GM21717 (cell line): ENCODE measurements around the gene NR2F1.

Experiments used
- ATAC-seq: cut with Tn5 transposase; IDR thresholded peaks from one replicate; pipeline ENCODE4 v1.9.1; 2021; ENCODE audit warnings: mild to moderate bottlenecking, moderate library complexity; ENCODE audit not compliant: unreplicated experiment

The NR2F1 gene

DNA sequence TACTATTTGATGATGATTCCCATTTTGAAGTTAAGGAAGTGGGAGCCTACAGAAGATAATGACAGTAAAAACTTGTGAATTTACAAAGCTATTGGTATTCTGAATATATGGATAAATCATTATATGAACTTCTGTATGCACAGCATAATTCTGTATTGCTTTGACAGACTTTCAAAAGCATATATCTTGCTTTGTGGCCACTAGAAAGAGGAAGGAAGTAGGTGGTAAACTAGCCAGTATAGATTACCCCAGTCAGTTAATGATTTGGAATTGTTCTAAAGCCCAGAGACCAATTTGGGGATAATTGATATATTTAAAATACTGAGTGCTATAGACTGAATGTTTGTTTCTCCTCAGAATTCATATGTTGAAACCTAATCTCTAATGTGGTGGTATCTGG, 53.0 kb downstream of the NR2F1 start:
- ATAC-seq: no peak

DNA sequence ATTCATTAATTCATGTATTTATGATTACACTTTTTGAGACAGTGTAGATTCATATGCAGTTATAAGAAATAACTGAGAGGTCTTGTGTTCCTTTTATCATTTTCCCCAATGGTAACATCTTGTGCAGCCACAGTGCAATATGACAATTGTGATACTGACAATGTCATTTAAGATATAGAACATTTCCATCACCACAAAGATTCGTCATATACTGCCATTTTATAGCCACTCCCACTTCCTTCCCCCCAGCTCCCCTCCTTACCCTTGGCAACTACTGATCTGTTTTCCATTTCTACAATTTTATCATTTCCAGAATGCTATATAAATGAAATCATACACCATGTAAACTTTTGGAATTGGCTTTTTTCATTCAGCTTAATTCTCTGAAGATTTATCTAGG, 53.8 kb downstream of the NR2F1 start:
- no peak for ATAC-seq

DNA sequence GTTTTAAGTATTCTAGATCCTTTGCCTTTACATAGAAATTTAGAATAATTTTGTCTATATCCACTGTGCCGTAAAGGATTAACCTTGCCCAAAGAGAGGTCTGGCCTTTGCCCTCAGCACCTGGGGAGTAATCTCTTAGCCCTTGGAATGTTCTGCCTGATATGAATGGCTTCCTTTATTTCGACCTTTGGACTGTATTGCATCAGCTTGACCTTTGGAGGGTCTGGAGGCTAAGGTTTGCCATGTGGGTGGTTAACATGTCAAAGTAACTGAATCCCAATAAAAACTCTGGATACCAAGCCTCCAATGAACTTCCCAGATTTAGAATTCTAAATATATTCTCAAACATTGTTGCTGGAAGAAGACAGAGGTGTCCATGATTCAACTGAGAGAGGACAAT, 54.7 kb downstream of the NR2F1 start:
- no peak for ATAC-seq

DNA sequence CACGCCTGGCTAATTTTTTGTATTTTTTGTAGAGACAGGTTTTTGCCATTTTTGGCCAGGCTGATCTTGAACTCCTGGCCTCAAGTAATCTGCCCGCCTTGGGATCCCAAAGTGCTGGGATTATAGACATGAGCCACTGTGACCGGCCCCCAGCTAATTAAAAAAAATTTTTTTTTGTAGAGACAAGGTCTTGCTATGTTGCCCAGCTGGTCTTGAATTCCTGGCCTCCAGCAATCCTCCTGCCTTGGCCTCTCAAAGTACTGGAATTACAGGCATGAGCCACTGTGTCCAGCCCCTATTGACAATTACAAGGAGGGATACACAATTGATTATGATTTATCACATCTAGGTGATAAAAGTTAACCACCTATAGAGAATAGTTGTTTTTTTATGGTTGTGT, 59.5 kb downstream of the NR2F1 start:
- ATAC-seq: no peak
